ENCODE data around the gene AKAP9.
"Not testable (repeated sequence)": the region's sequence is repeated elsewhere in the genome, so short reads cannot be mapped to it uniquely, and the experiment has no call there.

The AKAP9 gene

GRCh38 chr7:91947948-91948347 is 7.3 kb downstream of the AKAP9 start:
- no peak for DNase-seq

GRCh38 chr7:91949221-91950009 is 8.8 kb downstream of the AKAP9 start:
- no peak for DNase-seq

GRCh38 chr7:91953618-91954017 is 13.0 kb downstream of the AKAP9 start:
- DNase-seq = no peak

- not testable (repeated sequence) for DNase-seq
Measured at GRCh38 chr7:91956464-91956863, 15.8 kb downstream of the AKAP9 start.

GRCh38 chr7:91957232-91957631 is 16.6 kb downstream of the AKAP9 start:
- no peak for DNase-seq

- DNase-seq = no peak
Measured at GRCh38 chr7:91957823-91958222, 17.2 kb downstream of the AKAP9 start.

GRCh38 chr7:91959023-91959422 is 18.4 kb downstream of the AKAP9 start:
- DNase-seq = no peak

GRCh38 chr7:91961816-91962215 is 21.2 kb downstream of the AKAP9 start:
- DNase-seq = no peak

GRCh38 chr7:91962419-91962818 is 21.8 kb downstream of the AKAP9 start:
- no peak for DNase-seq

GRCh38 chr7:91967513-91967912 is 26.9 kb downstream of the AKAP9 start:
- DNase-seq = not testable (repeated sequence)

GRCh38 chr7:91973639-91974038 is 33.0 kb downstream of the AKAP9 start:
- no peak for DNase-seq

- no peak for DNase-seq
Measured at GRCh38 chr7:91974066-91974465, 33.4 kb downstream of the AKAP9 start.

GRCh38 chr7:91976743-91977142 is 36.1 kb downstream of the AKAP9 start:
- DNase-seq = no peak

GRCh38 chr7:91979590-91979989 is 38.9 kb downstream of the AKAP9 start:
- DNase-seq = no peak

GRCh38 chr7:91982352-91982751 is 41.7 kb downstream of the AKAP9 start:
- not testable (repeated sequence) for DNase-seq

- no peak for DNase-seq
Measured at GRCh38 chr7:91988213-91988612, 47.6 kb downstream of the AKAP9 start.

- DNase-seq = no peak
Measured at GRCh38 chr7:91993976-91994375, 53.3 kb downstream of the AKAP9 start.

- no peak for DNase-seq
Measured at GRCh38 chr7:91995391-91996105, 54.9 kb downstream of the AKAP9 start.

- DNase-seq = no peak
Measured at GRCh38 chr7:91999631-92000565, 59.2 kb downstream of the AKAP9 start.

GRCh38 chr7:92002720-92003119 is 62.1 kb downstream of the AKAP9 start:
- no peak for DNase-seq

- DNase-seq = no peak
Measured at GRCh38 chr7:92006046-92006445, 65.4 kb downstream of the AKAP9 start.

GRCh38 chr7:92010215-92010614 is 69.6 kb downstream of the AKAP9 start:
- DNase-seq = no peak

- no peak for DNase-seq
Measured at GRCh38 chr7:92013611-92014010, 72.9 kb downstream of the AKAP9 start.

All from activated T-cell treated with anti-CD3 and anti-CD28 coated beads, Interleukin-2, amount 50 U/mL, for 48 hours (primary cell).